IgD-negative memory B cell (primary cell): ENCODE results near the gene SMPDL3A. TPM values are rescaled to one million over a fixed set of nuclear protein-coding genes. Genes with fewer than 3 reads are reported as not detected.
A peak's percentile ranks its signal among the peaks of the same experiment; 100 is the strongest.

ENCODE experiments used
- H3K27ac Mint-ChIP-seq, 3 donors: one replicate each; pipeline ENCODE4 v1.8.0; 2020 to 2022; ENCODE audit warnings: mild to moderate bottlenecking in 3 of 3, mixed read lengths in 3 of 3, moderate library complexity in 1 of 3
- H3K27me3 Mint-ChIP-seq: one replicate; pipeline ENCODE4 v1.8.0; 2021; ENCODE audit warnings: mixed read lengths
- H3K36me3 Mint-ChIP-seq: one replicate; pipeline ENCODE4 v1.8.0; 2020; ENCODE audit warnings: mild to moderate bottlenecking, mixed read lengths
- H3K4me1 Mint-ChIP-seq, 3 donors: one replicate each; pipeline ENCODE4 v1.8.0; 2020 to 2022; ENCODE audit warnings: mixed read lengths in 3 of 3, mild to moderate bottlenecking in 1 of 3
- H3K4me3 Mint-ChIP-seq, 4 donors: one replicate each; pipeline ENCODE4 v1.8.0; 2020 to 2022; ENCODE audit warnings: mild to moderate bottlenecking in 4 of 4, mixed read lengths in 4 of 4, moderate library complexity in 3 of 4
- H3K9me3 Mint-ChIP-seq, 3 donors: one replicate each; pipeline ENCODE4 v1.8.0; 2020 to 2021; ENCODE audit warnings: mixed read lengths in 3 of 3, mild to moderate bottlenecking in 1 of 3
- polyA plus RNA-seq: library from polyadenylated mRNA; unstranded; fragments of 300-500 nt; fragmentation: Illumina TruSeq; gene quantifications from one replicate; pipeline ENCODE4 v1.2.3, GENCODE V29; 2021

The SMPDL3A gene
- polyA plus RNA-seq, 1 donor from 2014 or later = 1.4 TPM

DNA sequence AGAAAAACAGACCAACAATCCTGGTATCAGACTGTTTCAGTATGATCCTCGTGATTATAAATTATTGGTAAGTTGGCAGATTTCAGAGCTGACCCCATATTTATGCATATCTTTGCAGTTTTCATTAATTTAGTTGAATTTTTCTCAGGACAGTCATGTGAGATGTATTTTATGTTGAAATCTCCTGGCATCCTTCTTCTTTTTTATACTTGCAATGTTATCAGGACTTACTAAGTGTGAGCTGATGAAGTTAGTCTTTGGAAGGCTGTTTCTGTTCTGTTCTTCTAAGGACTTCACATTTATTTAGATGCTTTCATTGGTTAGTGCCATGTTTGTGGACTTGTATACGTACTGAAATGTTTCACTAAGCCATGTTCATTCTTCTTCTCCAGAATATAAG lies 17.2 kb downstream of the SMPDL3A start:
- Mint-ChIP-seq H3K36me3 (no peaks in the 10 kb centered on the region), H3K27ac (no peak overlapping the region), H3K27me3 (no peaks in the 10 kb centered on the region), H3K9me3 (peaks cover 0 to 2% (median 0%) of the 10 kb centered on the region in 3 donors), H3K4me3 (no peak overlapping the region), H3K4me1 (no peaks in the 10 kb centered on the region)

DNA sequence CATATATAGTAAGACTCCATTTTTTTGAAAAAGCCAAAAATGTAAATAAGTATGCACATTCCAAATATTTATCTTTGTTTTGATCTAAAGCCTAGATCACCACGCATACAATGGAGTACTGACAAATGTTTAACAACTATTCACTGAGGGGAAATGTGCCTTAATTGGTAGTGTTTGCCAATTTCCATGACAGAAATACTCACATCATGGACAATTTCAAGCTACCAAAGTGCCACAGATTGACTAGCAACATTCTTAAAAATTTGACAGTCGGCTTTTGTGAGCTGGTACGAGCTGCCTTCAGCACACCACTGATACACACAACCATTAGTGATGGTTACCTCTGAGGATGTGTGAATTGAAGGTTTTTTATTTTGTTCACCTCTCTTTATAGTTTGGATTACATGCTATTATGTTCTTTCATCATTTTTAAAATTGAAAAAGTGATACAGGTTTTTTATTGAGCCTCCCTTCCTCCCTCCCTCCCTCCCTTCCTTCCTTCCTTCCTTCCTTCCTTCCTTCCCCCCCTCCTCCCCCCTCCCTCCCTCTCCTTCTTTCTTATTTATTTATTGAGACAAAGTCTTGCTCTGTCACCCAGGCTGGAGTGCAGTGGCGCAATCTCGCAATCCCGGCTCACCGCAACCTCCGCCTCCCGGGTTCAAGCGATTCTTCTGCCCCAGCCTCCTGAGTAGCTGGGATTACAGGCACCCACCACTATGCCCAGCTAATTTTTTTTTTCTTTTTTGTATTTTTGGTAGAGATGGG lies 19.2 kb downstream of the SMPDL3A start:
- no peak overlapping the region for H3K27ac Mint-ChIP-seq
- H3K4me1 Mint-ChIP-seq = no peaks in the 10 kb centered on the region
- H3K9me3 Mint-ChIP-seq = peaks cover 0 to 2% (median 0%) of the 10 kb centered on the region in 3 donors
- no peaks in the 10 kb centered on the region for H3K27me3 Mint-ChIP-seq
- H3K4me3 Mint-ChIP-seq = no peak overlapping the region
- no peaks in the 10 kb centered on the region for H3K36me3 Mint-ChIP-seq

- Mint-ChIP-seq H3K4me1 (no peaks in the 10 kb centered on the region), H3K4me3 (no peak overlapping the region), H3K36me3 (no peaks in the 10 kb centered on the region), H3K9me3 (peaks cover 0 to 2% (median 0%) of the 10 kb centered on the region in 3 donors), H3K27ac (no peak overlapping the region), H3K27me3 (no peaks in the 10 kb centered on the region)
Measured at GRCh38 chr6:122809001-122809400, 19.9 kb downstream of the SMPDL3A start.

- H3K36me3 Mint-ChIP-seq = no peaks in the 10 kb centered on the region
- H3K27me3 Mint-ChIP-seq = no peaks in the 10 kb centered on the region
- H3K27ac Mint-ChIP-seq = no peak overlapping the region
- peaks cover 0 to 2% (median 0%) of the 10 kb centered on the region in 3 donors for H3K9me3 Mint-ChIP-seq
- H3K4me3 Mint-ChIP-seq = no peak overlapping the region
- no peaks in the 10 kb centered on the region for H3K4me1 Mint-ChIP-seq
Measured at GRCh38 chr6:122809691-122810090, 20.6 kb downstream of the SMPDL3A start.

GRCh38 chr6:122810189-122810588 lies 21.1 kb downstream of the SMPDL3A start:
- H3K27me3 Mint-ChIP-seq = no peaks in the 10 kb centered on the region
- no peak overlapping the region for H3K27ac Mint-ChIP-seq
- no peaks in the 10 kb centered on the region for H3K4me1 Mint-ChIP-seq
- H3K36me3 Mint-ChIP-seq = no peaks in the 10 kb centered on the region
- H3K9me3 Mint-ChIP-seq = peaks cover 0 to 2% (median 0%) of the 10 kb centered on the region in 3 donors
- peak overlapping the region in 1 of 4 donors; percentile 42 for H3K4me3 Mint-ChIP-seq

GRCh38 chr6:122817358-122817757 lies 28.3 kb downstream of the SMPDL3A start:
- Mint-ChIP-seq H3K4me3 (no peak overlapping the region), H3K27ac (no peak overlapping the region), H3K4me1 (no peaks in the 10 kb centered on the region), H3K36me3 (no peaks in the 10 kb centered on the region), H3K27me3 (no peaks in the 10 kb centered on the region), H3K9me3 (no peaks in the 10 kb centered on the region)

GRCh38 chr6:122817766-122818165 lies 28.7 kb downstream of the SMPDL3A start:
- Mint-ChIP-seq H3K27ac (no peak overlapping the region), H3K4me3 (no peak overlapping the region), H3K27me3 (no peaks in the 10 kb centered on the region), H3K36me3 (no peaks in the 10 kb centered on the region), H3K9me3 (no peaks in the 10 kb centered on the region), H3K4me1 (no peaks in the 10 kb centered on the region)

- no peaks in the 10 kb centered on the region for H3K4me1 Mint-ChIP-seq
- H3K36me3 Mint-ChIP-seq = no peaks in the 10 kb centered on the region
- no peak overlapping the region for H3K4me3 Mint-ChIP-seq
- H3K9me3 Mint-ChIP-seq = no peaks in the 10 kb centered on the region
- H3K27me3 Mint-ChIP-seq = peaks cover 3% of the 10 kb centered on the region
- H3K27ac Mint-ChIP-seq = no peak overlapping the region
Measured at GRCh38 chr6:122818866-122819265, 29.8 kb downstream of the SMPDL3A start.

DNA sequence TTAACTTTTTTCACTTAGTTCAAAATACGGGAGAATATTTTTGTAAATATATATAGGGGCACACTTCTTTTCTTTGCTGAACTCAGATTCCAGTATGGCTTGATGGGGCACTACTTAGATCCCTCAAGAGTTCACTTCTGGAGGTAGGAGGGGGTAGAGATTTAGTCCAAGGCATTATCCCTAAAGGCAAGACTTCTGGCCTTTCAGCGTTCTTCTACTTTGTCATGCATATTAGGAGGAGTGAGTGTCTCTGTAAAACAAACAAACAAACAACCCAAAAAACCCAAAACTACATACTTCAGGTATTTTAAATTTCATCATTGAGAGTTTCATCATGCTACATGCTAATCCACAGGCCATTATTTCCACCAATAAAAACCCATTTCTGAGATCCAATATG lies 32.0 kb downstream of the SMPDL3A start:
- peak overlapping the region in 1 of 3 donors; percentile 29 for H3K27ac Mint-ChIP-seq
- no peak overlapping the region for H3K4me3 Mint-ChIP-seq
- no peaks in the 10 kb centered on the region for H3K9me3 Mint-ChIP-seq
- peaks cover 3% of the 10 kb centered on the region for H3K27me3 Mint-ChIP-seq
- no peaks in the 10 kb centered on the region for H3K36me3 Mint-ChIP-seq
- no peaks in the 10 kb centered on the region for H3K4me1 Mint-ChIP-seq

DNA sequence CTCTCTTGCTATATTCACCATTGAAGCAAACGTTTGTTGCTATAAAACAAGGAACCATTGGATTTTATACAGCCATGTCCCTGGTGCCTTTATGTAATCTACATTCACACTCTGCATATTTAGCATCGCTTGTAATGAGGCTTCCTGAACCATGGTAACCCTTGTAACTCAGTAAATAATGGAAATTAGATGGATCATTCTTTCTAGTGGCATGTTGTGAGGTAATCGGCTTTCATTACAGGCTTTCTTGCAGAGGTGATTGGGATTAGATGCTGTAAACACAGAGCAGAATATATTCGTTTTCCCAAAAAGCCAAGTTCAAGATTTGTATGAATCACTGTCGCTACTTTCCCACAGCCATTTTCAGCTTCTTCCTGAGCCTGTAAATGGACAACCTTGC lies 36.1 kb downstream of the SMPDL3A start:
- peaks cover 3% of the 10 kb centered on the region for H3K27me3 Mint-ChIP-seq
- H3K9me3 Mint-ChIP-seq = no peaks in the 10 kb centered on the region
- H3K4me3 Mint-ChIP-seq = no peak overlapping the region
- H3K36me3 Mint-ChIP-seq = no peaks in the 10 kb centered on the region
- peak overlapping the region in 1 of 3 donors; percentile 33 for H3K27ac Mint-ChIP-seq
- H3K4me1 Mint-ChIP-seq = peaks cover 0 to 1% (median 1%) of the 10 kb centered on the region in 3 donors

DNA sequence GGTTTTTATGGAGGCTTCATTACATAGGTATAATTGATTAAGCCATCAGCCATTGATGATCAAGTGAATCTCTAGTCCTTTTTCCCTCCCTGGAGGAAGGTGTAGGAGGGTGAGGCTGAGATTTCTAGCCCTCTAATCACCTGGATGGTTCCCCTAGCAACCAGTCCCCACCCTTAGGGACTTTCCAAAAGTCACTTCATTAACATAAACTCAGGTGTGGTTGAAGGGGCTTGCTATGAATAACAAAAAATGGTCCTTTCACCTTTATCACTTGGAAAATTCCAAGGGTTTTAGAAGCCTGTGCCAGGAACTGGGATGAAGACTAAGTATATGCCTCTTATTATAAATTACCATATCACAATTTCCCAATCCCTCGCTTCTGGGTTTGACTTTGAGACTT lies 40.4 kb downstream of the SMPDL3A start:
- no peaks in the 10 kb centered on the region for H3K36me3 Mint-ChIP-seq
- no peaks in the 10 kb centered on the region for H3K9me3 Mint-ChIP-seq
- H3K4me3 Mint-ChIP-seq = no peak overlapping the region
- peaks cover 2% of the 10 kb centered on the region for H3K27me3 Mint-ChIP-seq
- peaks cover 0 to 1% (median 1%) of the 10 kb centered on the region in 3 donors for H3K4me1 Mint-ChIP-seq
- H3K27ac Mint-ChIP-seq = no peak overlapping the region

- no peaks in the 10 kb centered on the region for H3K36me3 Mint-ChIP-seq
- no peak overlapping the region for H3K4me3 Mint-ChIP-seq
- no peaks in the 10 kb centered on the region for H3K9me3 Mint-ChIP-seq
- peaks cover 2% of the 10 kb centered on the region for H3K27me3 Mint-ChIP-seq
- peaks cover 0 to 1% (median 0%) of the 10 kb centered on the region in 3 donors for H3K4me1 Mint-ChIP-seq
- H3K27ac Mint-ChIP-seq = no peak overlapping the region
Measured at GRCh38 chr6:122831511-122831910, 42.5 kb downstream of the SMPDL3A start.

- peaks cover 0 to 1% (median 0%) of the 10 kb centered on the region in 3 donors for H3K4me1 Mint-ChIP-seq
- H3K4me3 Mint-ChIP-seq = no peak overlapping the region
- no peaks in the 10 kb centered on the region for H3K9me3 Mint-ChIP-seq
- H3K36me3 Mint-ChIP-seq = no peaks in the 10 kb centered on the region
- H3K27me3 Mint-ChIP-seq = peaks cover 2% of the 10 kb centered on the region
- no peak overlapping the region for H3K27ac Mint-ChIP-seq
Measured at GRCh38 chr6:122832459-122832858, 43.4 kb downstream of the SMPDL3A start.

GRCh38 chr6:122833021-122833491 lies 44.0 kb downstream of the SMPDL3A start:
- peaks cover 2% of the 10 kb centered on the region for H3K27me3 Mint-ChIP-seq
- no peaks in the 10 kb centered on the region for H3K9me3 Mint-ChIP-seq
- H3K27ac Mint-ChIP-seq = no peak overlapping the region
- H3K36me3 Mint-ChIP-seq = no peaks in the 10 kb centered on the region
- H3K4me3 Mint-ChIP-seq = no peak overlapping the region
- peaks cover 0 to 1% (median 0%) of the 10 kb centered on the region in 3 donors for H3K4me1 Mint-ChIP-seq

GRCh38 chr6:122838060-122838780 lies 49.2 kb downstream of the SMPDL3A start:
- Mint-ChIP-seq H3K4me1 (no peaks in the 10 kb centered on the region), H3K4me3 (no peak overlapping the region)

More at GRCh38 chr6:122838060-122838780, 49.2 kb downstream of the SMPDL3A start:
- Mint-ChIP-seq H3K27me3 (peaks cover under 1% of the 10 kb centered on the region), H3K36me3 (no peaks in the 10 kb centered on the region), H3K27ac (no peak overlapping the region), H3K9me3 (no peaks in the 10 kb centered on the region)
